Head of caudate nucleus (tissue), 42 donors: ENCODE data around the gene PCARE.

ENCODE experiments used
- DNase-seq, 42 donors: peaks; one replicate each; pipeline versions ENCODE4 v3.0.0 to v3.0.0-alpha.2; 2020 to 2021; ENCODE audit warnings: mixed read lengths in 7 of 42
- intact Hi-C: fragments of 100-400 bp; cut with DNase I; formaldehyde crosslinking; loops from one replicate; pipeline ENCODE4 v1.15.0; 2022

Gene PCARE

GRCh38 chr2:29017716-29018435 lies 56.4 kb downstream of the PCARE start:
- DNase-seq = no peak
- intact Hi-C loops = no loop called here

GRCh38 chr2:29016504-29016903 lies 57.8 kb downstream of the PCARE start:
- intact Hi-C loops = no loop called here
- no peak for DNase-seq

GRCh38 chr2:29015701-29016470 lies 58.4 kb downstream of the PCARE start:
- no peak for DNase-seq
- intact Hi-C loops = no loop called here

- intact Hi-C loops = no loop called here
- no peak for DNase-seq
Measured at GRCh38 chr2:29014811-29015421, 59.4 kb downstream of the PCARE start.

- intact Hi-C loops = no loop called here
- no peak for DNase-seq
Measured at GRCh38 chr2:29014331-29014730, 60.0 kb downstream of the PCARE start.

- no peak for DNase-seq
- intact Hi-C loops = no loop called here
Measured at GRCh38 chr2:29013057-29013780, 61.1 kb downstream of the PCARE start.

- intact Hi-C loops = no loop called here
- peak in 29 of 42 donors; percentile 14 to 69 (median 39) for DNase-seq
Measured at GRCh38 chr2:29012211-29012681, 62.1 kb downstream of the PCARE start.
